Neural progenitor cell (in vitro differentiated cells): ENCODE data around the gene MAD1L1.

Experiments used
- CTCF ChIP-seq: fragments of 200-600 bp; sonication (generic); IDR thresholded peaks from 2 replicates; pipeline ENCODE4 v1.5.1; 2017; ENCODE audit warnings: antibody characterized with exemption, mild to moderate bottlenecking
- EZH2 ChIP-seq: fragments of 200-600 bp; sonication (generic); IDR thresholded peaks from 2 replicates; pipeline ENCODE4 v1.6.1; 2017; ENCODE audit warnings: antibody characterized with exemption, mild to moderate bottlenecking, moderate library complexity
- EZH2phosphoT487 ChIP-seq: fragments of 200-600 bp; sonication (generic); IDR thresholded peaks from 2 replicates; pipeline ENCODE4 v1.6.1; 2017; ENCODE audit warnings: antibody characterized with exemption

GRCh38 chr7:2280424-2280823 is 47.7 kb upstream of the MAD1L1 start:
- no peak for TF ChIP-seq CTCF
- TF ChIP-seq EZH2 = no peak
- no peak for TF ChIP-seq EZH2phosphoT487
